ENCODE data around the gene SPATA16. TPM values are rescaled to one million over a fixed set of nuclear protein-coding genes. Genes with fewer than 3 reads are reported as not detected.

The SPATA16 gene
- total and polyA plus RNA-seq, 2 of the 13 experiments (the other 11 are each of a cell fraction or from before 2014, with no cell fraction given), result not detected

DNA sequence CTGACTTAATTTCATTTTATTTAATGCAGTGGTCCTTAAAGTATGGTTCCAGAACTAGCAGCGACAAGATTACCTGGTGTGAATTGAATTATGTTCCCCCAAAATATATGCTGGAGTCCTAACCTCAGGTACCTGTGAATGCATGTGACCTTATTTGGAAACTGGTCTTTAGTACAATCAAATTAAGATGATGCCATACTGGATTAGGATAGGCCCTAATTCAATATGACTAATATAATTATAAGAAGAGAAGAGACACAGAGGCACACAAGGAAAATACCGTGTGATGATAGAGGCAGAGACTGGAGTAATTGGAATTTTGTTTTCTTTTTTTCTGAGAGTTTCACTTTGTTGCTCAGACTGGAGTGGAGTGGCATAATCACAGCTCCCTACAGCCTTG, 12.6 kb upstream of the SPATA16 start:
- Histone ChIP-seq H3K27ac (ENCODE audit: extremely low read length, insufficient read depth, low read length) (no peak overlapping the region), H4K20me1 (ENCODE audit: insufficient read depth, low read length) (no peaks in the 10 kb centered on the region), H3K79me2 (ENCODE audit: insufficient read depth, low read length) (no peaks in the 10 kb centered on the region), H3K9me3 (ENCODE audit: low read length) (no peaks in the 10 kb centered on the region), H3K4me3 (replicated peaks in 1 of 3; ENCODE audit: insufficient read depth in 1 of 3, low read depth in 2 of 3, low read length in 3 of 3) (no peak overlapping the region), H3K9ac (ENCODE audit: insufficient read depth, low read depth, low read length) (no peak overlapping the region), H2AFZ (ENCODE audit: low read length) (no peak overlapping the region), H3K36me3 (replicated peaks in 1 of 2; ENCODE audit: control insufficient read depth in 1 of 2, insufficient read depth in 2 of 2, low read length in 2 of 2) (no peaks in the 10 kb centered on the region), H3K27me3 (ENCODE audit: control insufficient read depth in 1 of 2, insufficient read depth in 2 of 2, low read length in 2 of 2) (no peaks in the 10 kb centered on the region), H3K4me2 (ENCODE audit: low read depth, low read length) (no peak overlapping the region), H3K4me1 (ENCODE audit: insufficient read depth, low read length) (no peaks in the 10 kb centered on the region)
- no peak for TF ChIP-seq ZNF841 (CRISPR knock-in tag; IDR thresholded peaks at IDR 0.05; ENCODE audit: borderline replicate concordance)
- TF ChIP-seq FOXM1 (CRISPR knock-in tag; IDR thresholded peaks at IDR 0.05), result no peak
- TF ChIP-seq, protein P1, sequence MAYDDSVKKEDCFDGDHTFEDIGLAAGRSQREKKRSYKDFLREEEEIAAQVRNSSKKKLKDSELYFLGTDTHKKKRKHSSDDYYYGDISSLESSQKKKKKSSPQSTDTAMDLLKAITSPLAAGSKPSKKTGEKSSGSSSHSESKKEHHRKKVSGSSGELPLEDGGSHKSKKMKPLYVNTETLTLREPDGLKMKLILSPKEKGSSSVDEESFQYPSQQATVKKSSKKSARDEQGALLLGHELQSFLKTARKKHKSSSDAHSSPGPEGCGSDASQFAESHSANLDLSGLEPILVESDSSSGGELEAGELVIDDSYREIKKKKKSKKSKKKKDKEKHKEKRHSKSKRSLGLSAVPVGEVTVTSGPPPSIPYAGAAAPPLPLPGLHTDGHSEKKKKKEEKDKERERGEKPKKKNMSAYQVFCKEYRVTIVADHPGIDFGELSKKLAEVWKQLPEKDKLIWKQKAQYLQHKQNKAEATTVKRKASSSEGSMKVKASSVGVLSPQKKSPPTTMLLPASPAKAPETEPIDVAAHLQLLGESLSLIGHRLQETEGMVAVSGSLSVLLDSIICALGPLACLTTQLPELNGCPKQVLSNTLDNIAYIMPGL (CRISPR knock-in tag; IDR thresholded peaks at IDR 0.05; ENCODE audit: borderline replicate concordance in 1 of 2, low read depth in 1 of 2), result no peak
- TF ChIP-seq, protein P2, sequence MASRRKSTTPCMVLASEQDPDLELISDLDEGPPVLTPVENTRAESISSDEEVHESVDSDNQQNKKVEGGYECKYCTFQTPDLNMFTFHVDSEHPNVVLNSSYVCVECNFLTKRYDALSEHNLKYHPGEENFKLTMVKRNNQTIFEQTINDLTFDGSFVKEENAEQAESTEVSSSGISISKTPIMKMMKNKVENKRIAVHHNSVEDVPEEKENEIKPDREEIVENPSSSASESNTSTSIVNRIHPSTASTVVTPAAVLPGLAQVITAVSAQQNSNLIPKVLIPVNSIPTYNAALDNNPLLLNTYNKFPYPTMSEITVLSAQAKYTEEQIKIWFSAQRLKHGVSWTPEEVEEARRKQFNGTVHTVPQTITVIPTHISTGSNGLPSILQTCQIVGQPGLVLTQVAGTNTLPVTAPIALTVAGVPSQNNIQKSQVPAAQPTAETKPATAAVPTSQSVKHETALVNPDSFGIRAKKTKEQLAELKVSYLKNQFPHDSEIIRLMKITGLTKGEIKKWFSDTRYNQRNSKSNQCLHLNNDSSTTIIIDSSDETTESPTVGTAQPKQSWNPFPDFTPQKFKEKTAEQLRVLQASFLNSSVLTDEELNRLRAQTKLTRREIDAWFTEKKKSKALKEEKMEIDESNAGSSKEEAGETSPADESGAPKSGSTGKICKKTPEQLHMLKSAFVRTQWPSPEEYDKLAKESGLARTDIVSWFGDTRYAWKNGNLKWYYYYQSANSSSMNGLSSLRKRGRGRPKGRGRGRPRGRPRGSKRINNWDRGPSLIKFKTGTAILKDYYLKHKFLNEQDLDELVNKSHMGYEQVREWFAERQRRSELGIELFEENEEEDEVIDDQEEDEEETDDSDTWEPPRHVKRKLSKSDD (CRISPR knock-in tag; IDR thresholded peaks at IDR 0.05; ENCODE audit: low read depth), result no peak
- TF ChIP-seq ZNF430 (CRISPR knock-in tag; IDR thresholded peaks at IDR 0.05), result no peak
- ChIA-PET CTCF (ENCODE audit: low intra/inter-chr PET ratio, low total read pairs) (no interaction called here), POLR2A (no interaction called here)
- ATAC-seq, result no peak
- 4% methylated on average over 2 of the region's 2 CpGs for WGBS (ENCODE audit: low lambda C conversion rate)
- intact Hi-C loops (cut with micrococcal nuclease; ENCODE audit: unreplicated experiment) (no loop called here), in situ Hi-C loops (cut with HindIII; ENCODE audit: extremely low pct_ligation_motif_present, low pct_unique_long_range_greater_than_20kb) (no loop called here)
- no peak for FAIRE-seq
- no TSS peak for BruUV-seq (replicated peaks)
- no peak for DNase-seq (ENCODE audit: low spot score)
